Right cardiac atrium (tissue), 5 donors: ENCODE measurements around the gene PBX1. TPM values are rescaled to one million over a fixed set of nuclear protein-coding genes. Genes with fewer than 3 reads are reported as not detected.

Source experiments
- ATAC-seq, 2 donors: fragments of 200-7000 bp; cut with Tn5 transposase; one replicate each; pipeline versions ENCODE4 v1.8.0 to v1.9.1; 2020; ENCODE audit warnings: moderate library complexity in 2 of 2, mild to moderate bottlenecking in 1 of 2
- DNase-seq, 3 donors: peaks; one replicate each; pipeline ENCODE4 v3.0.0-alpha.2; 2020
- H3K27ac ChIP-seq: one replicate; pipeline ENCODE4 v1.5.1; 2013; ENCODE audit warnings: mild to moderate bottlenecking, low read length, control low read depth, moderate library complexity
- H3K27me3 ChIP-seq: one replicate; pipeline ENCODE4 v1.6.1; 2013; ENCODE audit not compliant: control insufficient read depth, insufficient read depth
- H3K4me1 ChIP-seq: one replicate; pipeline ENCODE4 v1.6.1; 2013; ENCODE audit warnings: low read length; ENCODE audit not compliant: control insufficient read depth, insufficient read depth
- H3K4me3 ChIP-seq: one replicate; pipeline ENCODE4 v1.5.1; 2013; ENCODE audit warnings: low read length, control low read depth
- H3K9me3 ChIP-seq: one replicate; pipeline ENCODE4 v1.6.1; 2013; ENCODE audit warnings: low read length; ENCODE audit not compliant: control insufficient read depth
- WGBS: extraction: QIAGEN DNeasy Blood & Tissue Kit; methylation state at CpG from one replicate; pipeline ENCODE4 v1.1.7; 2013; 5-methylcytosine and 5-hydroxymethylcytosine counted together
- intact Hi-C, 4 donors: fragments of 100-400 bp; cut with DNase I; formaldehyde crosslinking; loops; one replicate each; pipeline versions ENCODE4 v1.11.0 to v1.14.0; 2022 to 2023
- polyA plus RNA-seq: library from polyadenylated mRNA; stranded (reverse); fragments of 200-250 nt; gene quantifications from one replicate; pipeline ENCODE4 v1.2.3, GENCODE V29; 2013
- total RNA-seq, 4 donors: library from RNA; stranded (reverse); fragmentation: NEBNext Ultra II Directional; extraction: Animal tissue kit (Norgen Biotek cat#: 25700); gene quantifications; one replicate each; pipeline ENCODE4 v1.2.1, GENCODE V29; 2021
- donor health status: healthy with polysubstance abuse.
- donor health status: DM: no; HTN: yes; CAD: no.
- donor health status: DM: no; HTN: no; CAD: no.
- donor health status: DM: no; HTN: yes; CAD: no; lungs with severe emphysema.
- donor health status: DM: yes; HTN: yes; CAD: no.

Gene PBX1
- total and polyA plus RNA-seq, 5 donors: 19.8 to 81.6 (median 76.8) TPM

DNA sequence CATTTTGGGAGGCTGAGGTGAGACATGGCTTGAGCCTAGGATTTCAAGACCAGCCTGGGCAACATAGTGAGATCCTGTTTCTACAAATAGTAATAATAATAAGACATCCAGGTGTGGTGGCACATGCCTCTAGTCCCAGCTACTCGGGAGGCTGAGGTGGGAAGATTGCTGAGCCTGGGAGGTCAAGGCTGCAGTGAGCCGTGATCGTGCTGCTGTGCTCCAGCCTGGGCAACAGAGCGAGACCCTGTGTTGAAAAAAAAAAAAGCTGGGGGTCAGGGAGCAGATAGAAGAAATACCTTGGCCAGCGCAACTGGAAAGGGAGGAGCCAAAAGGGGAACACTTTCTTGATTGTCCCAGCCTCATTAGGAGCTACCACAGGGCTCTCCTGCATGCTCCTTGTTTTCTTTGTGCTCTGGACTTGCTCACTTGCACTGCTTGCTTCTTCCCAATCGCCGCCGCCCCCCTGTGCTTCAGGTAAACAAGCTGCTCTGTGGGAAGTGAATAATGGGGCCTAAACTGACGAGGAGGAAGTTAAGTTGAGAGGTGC is 31.1 kb downstream of the PBX1 start:
- WGBS: 75% methylated on average over 9 of the region's 9 CpGs
- peaks cover 17% of the 10 kb centered on the region for H3K4me1 ChIP-seq
- H3K27ac ChIP-seq: no peak overlapping the region
- intact Hi-C loops: no loop called here
- no peak for DNase-seq
- no peak for ATAC-seq
- no peaks in the 10 kb centered on the region for H3K27me3 ChIP-seq
- no peaks in the 10 kb centered on the region for H3K9me3 ChIP-seq
- H3K4me3 ChIP-seq: no peak overlapping the region

DNA sequence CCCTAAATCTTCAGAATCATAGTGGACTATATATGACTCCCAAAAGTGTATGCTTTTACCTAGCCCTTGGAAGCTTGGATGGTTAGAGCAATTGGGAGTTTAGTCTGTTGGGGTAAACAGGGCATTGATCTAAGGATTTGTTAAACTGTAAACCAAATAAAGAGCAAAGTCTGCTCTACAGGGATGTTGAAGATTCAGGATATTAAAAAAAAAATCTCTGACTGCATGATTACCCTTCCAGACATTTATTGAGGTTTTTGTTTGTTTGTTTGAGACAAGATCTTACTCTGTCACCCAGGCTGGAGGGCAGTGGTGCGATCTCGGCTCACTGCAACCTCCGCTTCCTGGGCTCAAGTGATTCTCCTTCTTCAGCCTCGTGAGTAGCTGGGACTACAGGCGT is 31.6 kb downstream of the PBX1 start:
- H3K4me3 ChIP-seq: no peak overlapping the region
- H3K9me3 ChIP-seq: no peaks in the 10 kb centered on the region
- intact Hi-C loops: no loop called here
- H3K27me3 ChIP-seq: no peaks in the 10 kb centered on the region
- H3K27ac ChIP-seq: no peak overlapping the region
- no peak for DNase-seq
- no peak for ATAC-seq
- WGBS: 83% methylated on average over 5 of the region's 5 CpGs
- H3K4me1 ChIP-seq: peaks cover 17% of the 10 kb centered on the region

GRCh38 chr1:164591858-164592257 is 32.9 kb downstream of the PBX1 start:
- Histone ChIP-seq H3K4me3 (no peak overlapping the region), H3K27ac (no peak overlapping the region), H3K4me1 (peaks cover 15% of the 10 kb centered on the region), H3K9me3 (no peaks in the 10 kb centered on the region), H3K27me3 (no peaks in the 10 kb centered on the region)
- intact Hi-C loops: no loop called here
- 59% methylated on average over 1 of the region's 1 CpG for WGBS
- DNase-seq (no peak), ATAC-seq (no peak)

GRCh38 chr1:164592634-164593033 is 33.6 kb downstream of the PBX1 start:
- Histone ChIP-seq H3K27me3 (no peaks in the 10 kb centered on the region), H3K4me1 (peaks cover 10% of the 10 kb centered on the region), H3K9me3 (no peaks in the 10 kb centered on the region), H3K27ac (no peak overlapping the region), H3K4me3 (no peak overlapping the region)
- intact Hi-C loops: no loop called here
- DNase-seq: no peak
- no peak for ATAC-seq
- WGBS: 93% methylated on average over 5 of the region's 5 CpGs

GRCh38 chr1:164595212-164595611 is 36.2 kb downstream of the PBX1 start:
- no peak for ATAC-seq
- no peaks in the 10 kb centered on the region for H3K27me3 ChIP-seq
- 64% methylated on average over 4 of the region's 4 CpGs for WGBS
- DNase-seq: no peak
- H3K4me1 ChIP-seq: peaks cover 1% of the 10 kb centered on the region
- H3K4me3 ChIP-seq: no peak overlapping the region
- H3K27ac ChIP-seq: no peak overlapping the region
- intact Hi-C loops: no loop called here
- no peaks in the 10 kb centered on the region for H3K9me3 ChIP-seq

- intact Hi-C loops: no loop called here
Measured at GRCh38 chr1:164596172-164596571, 37.2 kb downstream of the PBX1 start.

DNA sequence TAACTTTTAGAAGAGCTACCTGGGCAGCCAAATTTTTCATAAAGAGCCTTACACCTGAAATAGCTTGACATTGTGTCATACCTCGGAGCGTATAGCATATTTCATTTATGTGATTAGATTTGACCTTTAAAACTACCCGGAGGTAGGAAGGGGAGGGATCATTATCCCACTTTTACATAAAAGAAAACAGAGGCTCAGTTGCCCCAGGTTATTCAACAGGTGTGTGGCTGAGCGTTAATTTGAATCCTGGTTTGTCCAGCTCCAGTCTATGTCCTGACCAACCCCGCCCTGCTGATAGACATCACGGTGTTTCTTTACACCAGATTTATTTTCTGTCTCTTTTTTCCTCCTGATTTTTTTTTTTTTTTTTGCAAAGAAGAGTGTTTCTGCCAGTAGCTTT is 39.7 kb downstream of the PBX1 start:
- Histone ChIP-seq H3K27ac (no peak overlapping the region), H3K4me3 (no peak overlapping the region), H3K27me3 (no peaks in the 10 kb centered on the region), H3K4me1 (peaks cover 2% of the 10 kb centered on the region), H3K9me3 (no peaks in the 10 kb centered on the region)
- ATAC-seq (no peak), DNase-seq (no peak)
- 90% methylated on average over 6 of the region's 6 CpGs for WGBS
- intact Hi-C loops: no loop called here

More at GRCh38 chr1:164596172-164596571, 37.2 kb downstream of the PBX1 start:
- ATAC-seq (no peak), DNase-seq (no peak)
- H3K27ac ChIP-seq: no peak overlapping the region
- no peaks in the 10 kb centered on the region for H3K4me1 ChIP-seq
- 90% methylated on average over 1 of the region's 1 CpG for WGBS
- H3K4me3 ChIP-seq: no peak overlapping the region
- no peaks in the 10 kb centered on the region for H3K27me3 ChIP-seq
- H3K9me3 ChIP-seq: no peaks in the 10 kb centered on the region

DNA sequence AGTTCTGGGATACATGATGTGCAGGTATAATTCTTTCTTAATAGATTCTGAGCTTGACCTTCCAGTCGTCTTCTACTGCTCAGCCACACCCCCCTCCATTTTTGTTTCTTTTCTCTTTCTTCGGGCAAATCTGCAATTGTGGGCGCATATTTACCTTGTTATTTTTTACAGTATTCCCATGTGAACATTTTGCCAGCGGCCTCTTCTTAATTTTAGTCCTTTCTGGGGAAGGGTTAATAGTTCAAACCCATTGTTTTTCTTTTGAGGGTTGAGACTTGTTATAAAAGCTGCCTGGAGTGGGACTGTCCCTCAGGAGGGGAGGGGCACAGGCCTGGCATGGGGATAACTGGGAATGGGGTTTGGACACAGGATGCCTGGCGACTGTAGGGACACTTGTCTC is 40.3 kb downstream of the PBX1 start:
- Histone ChIP-seq H3K9me3 (no peaks in the 10 kb centered on the region), H3K4me3 (no peak overlapping the region), H3K4me1 (peaks cover 3% of the 10 kb centered on the region), H3K27ac (no peak overlapping the region), H3K27me3 (no peaks in the 10 kb centered on the region)
- 69% methylated on average over 5 of the region's 5 CpGs for WGBS
- intact Hi-C loops: no loop called here
- ATAC-seq (no peak), DNase-seq (no peak)

DNA sequence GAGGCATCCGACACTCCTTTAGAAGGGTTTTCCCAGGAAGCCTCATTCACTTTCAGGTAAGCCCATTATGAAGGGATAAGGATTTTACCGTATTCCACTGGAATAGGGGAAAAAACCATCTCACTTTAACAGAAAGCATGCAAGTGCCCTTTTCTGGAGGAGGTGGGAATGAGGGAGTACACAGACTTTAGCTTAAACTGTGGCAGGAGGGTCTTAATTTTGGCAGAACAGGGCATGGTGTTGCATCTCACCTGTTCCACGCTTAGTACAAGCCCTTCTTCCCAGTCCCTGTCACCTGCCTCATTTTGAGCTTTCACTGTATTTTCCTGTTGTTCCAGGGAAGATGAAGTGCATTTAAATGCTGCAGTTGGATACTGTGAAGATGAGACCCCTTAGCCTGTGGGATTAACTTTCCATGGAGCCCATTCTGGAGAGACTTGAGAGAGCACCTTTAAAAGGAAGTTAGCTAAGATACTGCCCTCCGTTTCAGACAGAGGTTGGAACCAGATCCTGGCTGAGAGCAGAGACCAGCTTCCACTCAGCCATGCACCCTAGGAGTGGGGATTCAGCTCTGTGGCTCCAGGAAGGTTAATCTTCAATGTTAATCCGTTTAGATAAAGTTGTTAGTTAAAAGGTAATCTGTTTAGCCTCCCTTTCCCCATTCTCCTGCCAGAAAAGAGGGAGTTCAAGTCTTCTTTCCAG is 42.6 kb downstream of the PBX1 start:
- H3K27ac ChIP-seq: no peak overlapping the region
- intact Hi-C loops: loop anchor here in 1 of 4 donors (5.0 kb wide), 1 partner anchor 34 kb away; no protein-coding TSS in a partner anchor
- H3K9me3 ChIP-seq: no peaks in the 10 kb centered on the region
- WGBS: 61% methylated on average over 5 of the region's 5 CpGs
- ATAC-seq (peak in 1 of 2 donors; percentile 22), DNase-seq (no peak)
- H3K4me1 ChIP-seq: peaks cover 4% of the 10 kb centered on the region
- no peak overlapping the region for H3K4me3 ChIP-seq
- H3K27me3 ChIP-seq: no peaks in the 10 kb centered on the region

- Histone ChIP-seq H3K9me3 (no peaks in the 10 kb centered on the region), H3K27me3 (no peaks in the 10 kb centered on the region), H3K4me3 (no peak overlapping the region), H3K4me1 (peaks cover 7% of the 10 kb centered on the region), H3K27ac (no peak overlapping the region)
- intact Hi-C loops: loop anchor here in 1 of 4 donors (5.0 kb wide), 1 partner anchor 35 kb away; no protein-coding TSS in a partner anchor
- WGBS: 64% methylated on average over 4 of the region's 4 CpGs
- DNase-seq: no peak
- peak; percentile 46 to 49 for ATAC-seq
Measured at GRCh38 chr1:164602101-164602422, 43.1 kb downstream of the PBX1 start.

GRCh38 chr1:164602480-164603093 is 43.6 kb downstream of the PBX1 start:
- peak; percentile 73 to 81 for ATAC-seq
- Histone ChIP-seq H3K4me1 (peaks cover 7% of the 10 kb centered on the region), H3K4me3 (no peak overlapping the region), H3K9me3 (no peaks in the 10 kb centered on the region), H3K27me3 (no peaks in the 10 kb centered on the region), H3K27ac (peak overlapping the region; percentile 40)
- intact Hi-C loops: loop anchor here in 1 of 4 donors (5.0 kb wide), 1 partner anchor 35 kb away; no protein-coding TSS in a partner anchor
- DNase-seq: peak; percentile 40 to 85 (median 83)
- 4% methylated on average over 10 of the region's 10 CpGs for WGBS
